HEK293 (cell line): ENCODE results near the gene VAT1L.

ENCODE experiments used
- ZIC2 ChIP-seq: fragments of 450-650 bp; formaldehyde crosslinking; IDR thresholded peaks from 2 replicates; pipeline ENCODE4 v1.5.1; 2016; ENCODE audit warnings: missing biosample characterization, missing genetic modification characterization
- ZNF266 ChIP-seq: fragments of 450-650 bp; formaldehyde crosslinking; IDR thresholded peaks from 2 replicates; pipeline ENCODE4 v1.5.1; 2016; ENCODE audit warnings: missing biosample characterization, missing genetic modification characterization, low read depth
- ZNF658 ChIP-seq: fragments of 450-650 bp; formaldehyde crosslinking; IDR thresholded peaks from 2 replicates; pipeline ENCODE4; 2016; ENCODE audit warnings: missing biosample characterization, missing genetic modification characterization
- TF ChIP-seq, protein P1 (sequence below): fragments of 450-650 bp; formaldehyde crosslinking; IDR thresholded peaks from 2 replicates; pipeline ENCODE4 v1.5.1; 2016; ENCODE audit warnings: missing biosample characterization, missing genetic modification characterization
- TF ChIP-seq, protein P2 (sequence below): fragments of 450-650 bp; formaldehyde crosslinking; IDR thresholded peaks from 2 replicates; pipeline ENCODE4 v1.5.1; 2016; ENCODE audit warnings: missing biosample characterization, missing genetic modification characterization

DNA sequence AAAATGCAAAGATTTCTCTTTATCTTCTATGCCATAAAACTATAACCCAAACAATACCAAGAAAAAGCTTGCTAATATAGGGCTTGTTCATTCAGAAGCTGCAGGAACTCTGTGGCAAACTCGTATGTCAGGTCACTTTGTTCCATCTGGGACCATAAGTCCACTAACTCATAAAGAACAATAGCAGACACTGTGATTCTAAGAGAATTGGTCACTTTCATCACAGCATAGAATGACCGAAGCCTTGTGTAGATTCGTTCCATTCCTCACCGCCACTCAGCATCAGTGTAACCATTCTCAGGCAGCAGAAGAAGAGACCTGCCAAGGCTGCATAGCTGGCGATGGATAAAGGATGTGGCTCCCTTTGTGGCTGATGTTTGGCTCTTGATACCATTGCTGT, 30.3 kb upstream of the VAT1L start:
- TF ChIP-seq, protein P1, sequence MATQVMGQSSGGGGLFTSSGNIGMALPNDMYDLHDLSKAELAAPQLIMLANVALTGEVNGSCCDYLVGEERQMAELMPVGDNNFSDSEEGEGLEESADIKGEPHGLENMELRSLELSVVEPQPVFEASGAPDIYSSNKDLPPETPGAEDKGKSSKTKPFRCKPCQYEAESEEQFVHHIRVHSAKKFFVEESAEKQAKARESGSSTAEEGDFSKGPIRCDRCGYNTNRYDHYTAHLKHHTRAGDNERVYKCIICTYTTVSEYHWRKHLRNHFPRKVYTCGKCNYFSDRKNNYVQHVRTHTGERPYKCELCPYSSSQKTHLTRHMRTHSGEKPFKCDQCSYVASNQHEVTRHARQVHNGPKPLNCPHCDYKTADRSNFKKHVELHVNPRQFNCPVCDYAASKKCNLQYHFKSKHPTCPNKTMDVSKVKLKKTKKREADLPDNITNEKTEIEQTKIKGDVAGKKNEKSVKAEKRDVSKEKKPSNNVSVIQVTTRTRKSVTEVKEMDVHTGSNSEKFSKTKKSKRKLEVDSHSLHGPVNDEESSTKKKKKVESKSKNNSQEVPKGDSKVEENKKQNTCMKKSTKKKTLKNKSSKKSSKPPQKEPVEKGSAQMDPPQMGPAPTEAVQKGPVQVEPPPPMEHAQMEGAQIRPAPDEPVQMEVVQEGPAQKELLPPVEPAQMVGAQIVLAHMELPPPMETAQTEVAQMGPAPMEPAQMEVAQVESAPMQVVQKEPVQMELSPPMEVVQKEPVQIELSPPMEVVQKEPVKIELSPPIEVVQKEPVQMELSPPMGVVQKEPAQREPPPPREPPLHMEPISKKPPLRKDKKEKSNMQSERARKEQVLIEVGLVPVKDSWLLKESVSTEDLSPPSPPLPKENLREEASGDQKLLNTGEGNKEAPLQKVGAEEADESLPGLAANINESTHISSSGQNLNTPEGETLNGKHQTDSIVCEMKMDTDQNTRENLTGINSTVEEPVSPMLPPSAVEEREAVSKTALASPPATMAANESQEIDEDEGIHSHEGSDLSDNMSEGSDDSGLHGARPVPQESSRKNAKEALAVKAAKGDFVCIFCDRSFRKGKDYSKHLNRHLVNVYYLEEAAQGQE (tag by site-specific recombination), result no peak
- TF ChIP-seq, protein P2, sequence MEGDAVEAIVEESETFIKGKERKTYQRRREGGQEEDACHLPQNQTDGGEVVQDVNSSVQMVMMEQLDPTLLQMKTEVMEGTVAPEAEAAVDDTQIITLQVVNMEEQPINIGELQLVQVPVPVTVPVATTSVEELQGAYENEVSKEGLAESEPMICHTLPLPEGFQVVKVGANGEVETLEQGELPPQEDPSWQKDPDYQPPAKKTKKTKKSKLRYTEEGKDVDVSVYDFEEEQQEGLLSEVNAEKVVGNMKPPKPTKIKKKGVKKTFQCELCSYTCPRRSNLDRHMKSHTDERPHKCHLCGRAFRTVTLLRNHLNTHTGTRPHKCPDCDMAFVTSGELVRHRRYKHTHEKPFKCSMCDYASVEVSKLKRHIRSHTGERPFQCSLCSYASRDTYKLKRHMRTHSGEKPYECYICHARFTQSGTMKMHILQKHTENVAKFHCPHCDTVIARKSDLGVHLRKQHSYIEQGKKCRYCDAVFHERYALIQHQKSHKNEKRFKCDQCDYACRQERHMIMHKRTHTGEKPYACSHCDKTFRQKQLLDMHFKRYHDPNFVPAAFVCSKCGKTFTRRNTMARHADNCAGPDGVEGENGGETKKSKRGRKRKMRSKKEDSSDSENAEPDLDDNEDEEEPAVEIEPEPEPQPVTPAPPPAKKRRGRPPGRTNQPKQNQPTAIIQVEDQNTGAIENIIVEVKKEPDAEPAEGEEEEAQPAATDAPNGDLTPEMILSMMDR (tag by site-specific recombination), result no peak
- no peak for TF ChIP-seq ZIC2 (tag by site-specific recombination)
- no peak for TF ChIP-seq ZNF266 (tag by site-specific recombination)
- no peak for TF ChIP-seq ZNF658 (tag by site-specific recombination)
